ENCODE results near the gene GSE1.

Gene GSE1

GRCh38 chr16:85662976-85663830 is 50.1 kb downstream of the GSE1 start:
- 96% methylated on average over 30 of the region's 38 CpGs for WGBS (ENCODE audit: insufficient coverage)
- Histone ChIP-seq H3K9me3 (ENCODE audit: control extremely low read depth in 1 of 5, control insufficient read depth in 4 of 5, insufficient read depth in 2 of 5, low read depth in 1 of 5, low read length in 4 of 5) (no peaks in the 10 kb centered on the region), H3K27ac (ENCODE audit: insufficient read depth in 1 of 2, low read depth in 1 of 2, low read length in 2 of 2, poor library complexity in 1 of 2, severe bottlenecking in 2 of 2) (no peak overlapping the region), H3K36me3 (ENCODE audit: control insufficient read depth in 4 of 4, insufficient read depth in 4 of 4, low read length in 3 of 4) (peaks cover 15 to 98% (median 88%) of the 10 kb centered on the region in 4 experiments), H3K4me1 (ENCODE audit: control extremely low read depth in 1 of 4, control insufficient read depth in 4 of 4, insufficient read depth in 4 of 4, low read length in 3 of 4) (no peaks in the 10 kb centered on the region), H3K27me3 (replicated peaks in 2 of 5; ENCODE audit: control insufficient read depth in 4 of 5, insufficient read depth in 5 of 5, low read length in 4 of 5) (no peaks in the 10 kb centered on the region), H3K4me3 (ENCODE audit: control insufficient read depth in 1 of 7, extremely low read depth in 1 of 7, insufficient read depth in 4 of 7, low read depth in 2 of 7, low read length in 6 of 7) (no peak overlapping the region)
- POLR2A ChIA-PET: no interaction called here
- CTCF ChIA-PET: interaction anchor here (1.4 kb wide), 1 partner anchor 98 kb away, joined by 3 read pairs; no protein-coding TSS in a partner anchor
- no peak for DNase-seq

DNA sequence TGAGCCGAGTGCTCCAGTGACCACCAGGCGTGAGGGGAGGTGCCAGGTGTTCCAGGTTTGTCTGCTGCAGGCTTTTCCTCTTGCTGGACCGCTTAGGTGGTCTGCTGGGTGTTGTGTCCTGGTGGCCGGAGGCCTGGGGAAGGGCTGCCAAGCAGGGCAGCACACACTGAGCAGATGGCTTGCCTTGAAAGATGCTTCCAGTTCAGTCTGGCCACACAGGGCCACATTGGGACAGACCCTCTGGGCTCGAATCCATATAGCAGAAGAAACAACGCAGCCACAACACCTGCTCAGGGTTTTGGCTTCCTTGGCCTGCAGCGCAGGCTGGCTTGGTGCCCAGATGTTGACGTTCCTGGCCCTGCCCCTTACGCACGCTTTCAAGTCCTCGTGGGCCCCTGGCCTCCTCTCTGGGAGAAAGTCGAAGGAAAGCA is 50.8 kb downstream of the GSE1 start:
- ChIA-PET POLR2A (no interaction called here), CTCF (interaction anchor here (1.1 kb wide), 1 partner anchor 11 kb away, joined by 3 read pairs; no protein-coding TSS in a partner anchor)
- Histone ChIP-seq H3K27me3 (replicated peaks in 2 of 5; ENCODE audit: control insufficient read depth in 4 of 5, insufficient read depth in 5 of 5, low read length in 4 of 5) (no peaks in the 10 kb centered on the region), H3K4me1 (ENCODE audit: control extremely low read depth in 1 of 4, control insufficient read depth in 4 of 4, insufficient read depth in 4 of 4, low read length in 3 of 4) (no peaks in the 10 kb centered on the region), H3K36me3 (ENCODE audit: control insufficient read depth in 4 of 4, insufficient read depth in 4 of 4, low read length in 3 of 4) (peaks cover 16 to 98% (median 88%) of the 10 kb centered on the region in 4 experiments), H3K4me3 (ENCODE audit: control insufficient read depth in 1 of 7, extremely low read depth in 1 of 7, insufficient read depth in 4 of 7, low read depth in 2 of 7, low read length in 6 of 7) (no peak overlapping the region), H3K9me3 (ENCODE audit: control extremely low read depth in 1 of 5, control insufficient read depth in 4 of 5, insufficient read depth in 2 of 5, low read depth in 1 of 5, low read length in 4 of 5) (no peaks in the 10 kb centered on the region), H3K27ac (ENCODE audit: insufficient read depth in 1 of 2, low read depth in 1 of 2, low read length in 2 of 2, poor library complexity in 1 of 2, severe bottlenecking in 2 of 2) (no peak overlapping the region)
- WGBS (ENCODE audit: insufficient coverage): 90% methylated on average over 11 of the region's 12 CpGs
- no peak for DNase-seq

DNA sequence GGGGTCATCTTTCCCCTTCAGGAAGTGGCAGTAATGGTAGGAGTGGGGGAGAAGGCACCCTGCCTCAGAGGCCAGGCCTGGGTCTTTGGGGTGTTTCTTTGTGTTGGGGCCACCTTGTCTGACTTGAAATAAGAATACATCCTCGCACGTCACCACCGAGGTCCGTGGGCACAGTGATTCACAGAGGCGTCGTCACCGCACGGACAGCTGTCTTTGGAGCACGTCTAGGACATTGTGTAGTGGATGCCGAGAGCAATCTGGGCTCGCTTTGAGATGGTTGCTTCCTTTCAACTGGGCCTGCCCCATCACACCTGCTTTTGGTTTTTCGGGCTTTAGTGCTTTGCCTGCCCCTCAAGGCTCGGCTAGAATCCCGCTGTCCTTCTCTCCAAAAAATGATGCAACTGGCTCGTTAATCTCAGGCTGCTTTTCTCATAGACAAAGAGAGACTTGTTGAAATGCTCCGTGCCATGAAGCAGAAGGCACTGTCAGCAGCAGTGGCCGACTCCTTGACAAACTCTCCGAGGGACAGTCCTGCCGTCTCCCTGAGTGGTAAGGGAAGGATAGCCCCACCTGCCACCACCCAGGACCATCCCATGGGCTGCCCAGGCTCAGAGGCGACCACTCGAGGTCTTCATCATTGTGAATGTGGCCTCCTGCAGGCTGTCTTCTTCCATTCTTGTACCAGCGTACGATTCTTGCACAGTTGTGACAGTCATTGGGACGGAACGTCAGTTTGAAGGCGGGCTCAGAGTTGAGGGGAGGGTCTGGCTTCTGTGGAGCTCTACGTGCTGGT is 51.7 kb downstream of the GSE1 start:
- no peaks in the 10 kb centered on the region for H3K27me3 ChIP-seq (replicated peaks in 2 of 5; ENCODE audit: control insufficient read depth in 4 of 5, insufficient read depth in 5 of 5, low read length in 4 of 5)
- ChIA-PET POLR2A (no interaction called here), CTCF (interaction anchor here (1.1 kb wide), 1 partner anchor 10 kb away, joined by 3 read pairs; no protein-coding TSS in a partner anchor)
- DNase-seq: no peak
- H3K4me3 ChIP-seq (ENCODE audit: control insufficient read depth in 1 of 7, extremely low read depth in 1 of 7, insufficient read depth in 4 of 7, low read depth in 2 of 7, low read length in 6 of 7): no peak overlapping the region
- peaks cover 16 to 98% (median 87%) of the 10 kb centered on the region in 4 experiments for H3K36me3 ChIP-seq (ENCODE audit: control insufficient read depth in 4 of 4, insufficient read depth in 4 of 4, low read length in 3 of 4)
- H3K27ac ChIP-seq (ENCODE audit: insufficient read depth in 1 of 2, low read depth in 1 of 2, low read length in 2 of 2, poor library complexity in 1 of 2, severe bottlenecking in 2 of 2): no peak overlapping the region
- H3K4me1 ChIP-seq (ENCODE audit: control extremely low read depth in 1 of 4, control insufficient read depth in 4 of 4, insufficient read depth in 4 of 4, low read length in 3 of 4): no peaks in the 10 kb centered on the region
- WGBS (ENCODE audit: insufficient coverage): 98% methylated on average over 27 of the region's 27 CpGs
- H3K9me3 ChIP-seq (ENCODE audit: control extremely low read depth in 1 of 5, control insufficient read depth in 4 of 5, insufficient read depth in 2 of 5, low read depth in 1 of 5, low read length in 4 of 5): no peaks in the 10 kb centered on the region

DNA sequence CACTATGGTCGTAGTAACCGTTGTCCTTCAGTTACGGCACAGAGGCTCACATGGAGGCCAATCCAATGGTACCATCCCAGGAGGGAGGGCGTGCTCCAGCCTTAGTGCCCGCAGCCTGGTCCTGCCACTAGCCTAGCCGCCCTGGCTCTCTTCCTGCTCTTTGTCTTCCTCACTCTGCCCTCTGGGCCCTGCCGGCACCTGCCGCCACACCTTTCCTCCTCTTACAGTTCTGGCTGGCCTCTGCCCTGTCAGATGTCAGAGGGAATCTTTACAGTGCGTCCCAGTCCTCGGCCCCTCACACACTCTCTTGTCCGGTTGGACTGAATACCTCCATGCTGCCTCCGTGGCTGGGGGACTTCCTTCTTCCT is 52.2 kb downstream of the GSE1 start:
- H3K4me1 ChIP-seq (ENCODE audit: control extremely low read depth in 1 of 4, control insufficient read depth in 4 of 4, insufficient read depth in 4 of 4, low read length in 3 of 4): no peaks in the 10 kb centered on the region
- POLR2A ChIA-PET: no interaction called here

GRCh38 chr16:85665929-85666328 is 52.8 kb downstream of the GSE1 start:
- POLR2A ChIA-PET: no interaction called here
- H3K27me3 ChIP-seq (replicated peaks in 2 of 5; ENCODE audit: control insufficient read depth in 4 of 5, insufficient read depth in 5 of 5, low read length in 4 of 5): no peaks in the 10 kb centered on the region
- peaks cover 20 to 100% (median 90%) of the 10 kb centered on the region in 4 experiments for H3K36me3 ChIP-seq (ENCODE audit: control insufficient read depth in 4 of 4, insufficient read depth in 4 of 4, low read length in 3 of 4)
- no peaks in the 10 kb centered on the region for H3K9me3 ChIP-seq (ENCODE audit: control extremely low read depth in 1 of 5, control insufficient read depth in 4 of 5, insufficient read depth in 2 of 5, low read depth in 1 of 5, low read length in 4 of 5)
- H3K27ac ChIP-seq (ENCODE audit: insufficient read depth in 1 of 2, low read depth in 1 of 2, low read length in 2 of 2, poor library complexity in 1 of 2, severe bottlenecking in 2 of 2): no peak overlapping the region
- no peak overlapping the region for H3K4me3 ChIP-seq (ENCODE audit: control insufficient read depth in 1 of 7, extremely low read depth in 1 of 7, insufficient read depth in 4 of 7, low read depth in 2 of 7, low read length in 6 of 7)
- CTCF ChIA-PET: interaction anchor here (1.2 to 1.5 kb wide), 2 partner anchors 10 to 20 kb away, joined by 3 to 5 read pairs; no protein-coding TSS in a partner anchor
- WGBS (ENCODE audit: insufficient coverage): 99% methylated on average over 13 of the region's 13 CpGs
- no peaks in the 10 kb centered on the region for H3K4me1 ChIP-seq (ENCODE audit: control extremely low read depth in 1 of 4, control insufficient read depth in 4 of 4, insufficient read depth in 4 of 4, low read length in 3 of 4)
- no peak for DNase-seq

More for the DNA sequence above, 52.2 kb downstream of the GSE1 start:
- CTCF ChIA-PET: interaction anchor here (1.5 kb wide), 1 partner anchor 10 kb away, joined by 5 read pairs; no protein-coding TSS in a partner anchor
- no peak overlapping the region for H3K4me3 ChIP-seq (ENCODE audit: control insufficient read depth in 1 of 7, extremely low read depth in 1 of 7, insufficient read depth in 4 of 7, low read depth in 2 of 7, low read length in 6 of 7)
- no peaks in the 10 kb centered on the region for H3K9me3 ChIP-seq (ENCODE audit: control extremely low read depth in 1 of 5, control insufficient read depth in 4 of 5, insufficient read depth in 2 of 5, low read depth in 1 of 5, low read length in 4 of 5)
- peaks cover 16 to 98% (median 86%) of the 10 kb centered on the region in 4 experiments for H3K36me3 ChIP-seq (ENCODE audit: control insufficient read depth in 4 of 4, insufficient read depth in 4 of 4, low read length in 3 of 4)
- DNase-seq: no peak
- no peak overlapping the region for H3K27ac ChIP-seq (ENCODE audit: insufficient read depth in 1 of 2, low read depth in 1 of 2, low read length in 2 of 2, poor library complexity in 1 of 2, severe bottlenecking in 2 of 2)
- 94% methylated on average over 12 of the region's 12 CpGs for WGBS (ENCODE audit: insufficient coverage)
- H3K27me3 ChIP-seq (replicated peaks in 2 of 5; ENCODE audit: control insufficient read depth in 4 of 5, insufficient read depth in 5 of 5, low read length in 4 of 5): no peaks in the 10 kb centered on the region

GRCh38 chr16:85667261-85667660 is 54.1 kb downstream of the GSE1 start:
- Histone ChIP-seq H3K27me3 (replicated peaks in 2 of 5; ENCODE audit: control insufficient read depth in 4 of 5, insufficient read depth in 5 of 5, low read length in 4 of 5) (no peaks in the 10 kb centered on the region), H3K9me3 (ENCODE audit: control extremely low read depth in 1 of 5, control insufficient read depth in 4 of 5, insufficient read depth in 2 of 5, low read depth in 1 of 5, low read length in 4 of 5) (no peaks in the 10 kb centered on the region), H3K27ac (ENCODE audit: insufficient read depth in 1 of 2, low read depth in 1 of 2, low read length in 2 of 2, poor library complexity in 1 of 2, severe bottlenecking in 2 of 2) (no peak overlapping the region), H3K4me3 (ENCODE audit: control insufficient read depth in 1 of 7, extremely low read depth in 1 of 7, insufficient read depth in 4 of 7, low read depth in 2 of 7, low read length in 6 of 7) (no peak overlapping the region), H3K4me1 (ENCODE audit: control extremely low read depth in 1 of 4, control insufficient read depth in 4 of 4, insufficient read depth in 4 of 4, low read length in 3 of 4) (no peaks in the 10 kb centered on the region), H3K36me3 (ENCODE audit: control insufficient read depth in 4 of 4, insufficient read depth in 4 of 4, low read length in 3 of 4) (peaks cover 24 to 99% (median 89%) of the 10 kb centered on the region in 4 experiments)
- ChIA-PET CTCF (interaction anchor here (1.1 to 1.9 kb wide), 3 partner anchors 8 to 93 kb away, joined by 3 to 4 read pairs (median 3); no protein-coding TSS in a partner anchor), POLR2A (no interaction called here)
- 97% methylated on average over 9 of the region's 9 CpGs for WGBS (ENCODE audit: insufficient coverage)
- no peak for DNase-seq

All from common myeloid progenitor, CD34-positive (primary cell).